SH-SY5Y (cell line): ENCODE data around the gene EVA1B.

Experiments used
- GATA2 ChIP-seq: IDR thresholded peaks from 2 replicates; pipeline ENCODE4 v1.6.1; 2011; ENCODE audit warnings: mild to moderate bottlenecking, low read depth, low read length
- GATA3 ChIP-seq: IDR thresholded peaks from 2 replicates; pipeline ENCODE4 v1.6.1; 2011; ENCODE audit warnings: low read depth, mild to moderate bottlenecking, low read length, moderate library complexity

DNA sequence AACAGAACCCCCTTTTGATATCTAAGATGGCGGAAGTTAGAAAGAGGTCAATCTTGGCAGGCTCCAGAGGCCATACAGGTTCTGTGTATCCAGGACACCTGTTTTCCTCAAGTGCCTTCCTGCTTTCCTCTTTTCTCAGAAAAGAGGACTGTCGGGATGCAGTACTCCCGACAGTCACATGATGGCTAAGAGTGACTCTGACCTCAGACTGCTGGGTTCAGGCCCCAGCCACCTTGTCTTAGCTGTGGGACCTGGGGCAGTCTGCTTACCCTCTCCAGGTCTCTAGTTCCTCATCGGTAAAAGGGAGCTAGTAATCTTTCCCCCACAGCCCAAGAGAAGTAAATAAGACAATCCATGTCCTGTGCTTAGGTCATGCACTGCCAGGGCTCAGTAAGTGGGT is 32.4 kb upstream of the EVA1B start:
- TF ChIP-seq GATA2 (no peak), GATA3 (no peak)
